K562 (cell line): ENCODE measurements around the gene MINDY4. TPM values are rescaled to one million over a fixed set of nuclear protein-coding genes. Genes with fewer than 3 reads are reported as not detected.
A peak's percentile ranks its signal among the peaks of the same experiment; 100 is the strongest.
"Not testable (repeated sequence)": the region's sequence is repeated elsewhere in the genome, so short reads cannot be mapped to it uniquely, and the experiment has no call there.

Source experiments
- ATAC-seq: fragments of 200-7000 bp; cut with Tn5 transposase; 3 replicates; pipeline ENCODE4 v1.9.1; 2020; ENCODE audit warnings: moderate library complexity
- BruUV-seq: library from RNA; stranded (reverse); fragments of 400-500 nt; replicated peaks from 2 replicates; lab custom pipeline; 2021; lab: Mats Ljungman, UMichigan
- CTCF ChIA-PET: fragments of 300-600 bp; formaldehyde crosslinking; extraction: SDS; loops from one replicate; lab custom pipeline; 2021; ENCODE audit warnings: low intra/inter-chr PET ratio; lab: Yijun Ruan, JAX
- POLR2A ChIA-PET: fragments of 300-600, 350-650 bp; sonication (Branson Sonifier 250); formaldehyde crosslinking; extraction: SDS; loops from one replicate; lab custom pipeline; 2021; ENCODE audit warnings: antibody characterized with exemption, inconsistent platforms; lab: Yijun Ruan, JAX
- DNase-seq, 4 experiments: peaks; one replicate each; pipeline versions ENCODE4 v3.0.0 to v3.0.0-alpha.2; 2011 to 2018; ENCODE audit warnings: low spot score in 3 of 4, mixed read lengths in 3 of 4; ENCODE audit errors: extremely low read depth in 1 of 4
- FAIRE-seq: peaks from 2 replicates; lab custom pipeline; 2011; peaks lifted over from hg19 to GRCh38; lab: Jason Lieb, UNC
- H2AFZ ChIP-seq: 2 replicates; pipeline ENCODE4 v1.6.0; 2011; ENCODE audit warnings: low read depth, low read length, control low read depth, inconsistent platforms
- H3K27ac ChIP-seq: fragments of 200-600 bp; 3 replicates; pipeline ENCODE4 v1.8.0; 2011; ENCODE audit warnings: low read depth, mild to moderate bottlenecking, control low read depth, inconsistent platforms, low read length, moderate library complexity, mixed read lengths; ENCODE audit errors: extremely low read depth
- H3K27me3 ChIP-seq, 2 experiments: fragments of 300-600 bp in 1 of 2; 2 replicates in 1 of 2; 3 replicates in 1 of 2; pipeline versions ENCODE4 v1.6.0 to v1.8.0; 2011; ENCODE audit warnings: inconsistent platforms in 2 of 2, low read length in 2 of 2, mild to moderate bottlenecking in 1 of 2, mixed read lengths in 1 of 2, moderate library complexity in 1 of 2; ENCODE audit not compliant: control insufficient read depth in 2 of 2, insufficient read depth in 2 of 2
- H3K36me3 ChIP-seq: fragments of 300-600 bp; 3 replicates; pipeline ENCODE4 v1.8.0; 2011; ENCODE audit warnings: mild to moderate bottlenecking, low read length, inconsistent platforms; ENCODE audit not compliant: control insufficient read depth, insufficient read depth
- H3K4me1 ChIP-seq, 2 experiments: fragments of 200-600 bp in 1 of 2; replicated peaks in 1 of 2; 2 replicates in 1 of 2; 3 replicates in 1 of 2; pipeline versions ENCODE4 v1.5.1 to v1.8.0; 2011; ENCODE audit warnings: inconsistent platforms in 2 of 2, low read length in 2 of 2, mild to moderate bottlenecking in 1 of 2, mixed read lengths in 1 of 2, moderate library complexity in 1 of 2; ENCODE audit not compliant: control insufficient read depth in 2 of 2, insufficient read depth in 2 of 2
- H3K4me2 ChIP-seq: 2 replicates; pipeline ENCODE4 v1.6.1; 2011; ENCODE audit warnings: low read length, control low read depth, inconsistent platforms, mixed read lengths; ENCODE audit not compliant: insufficient read depth
- H3K4me3 ChIP-seq: fragments of 200-600 bp; sonication (generic), shearing (Covaris generic); 2 replicates; pipeline ENCODE4 v1.5.1; 2016; ENCODE audit warnings: control low read depth, inconsistent platforms
- H3K79me2 ChIP-seq: fragments of 200-600 bp; 3 replicates; pipeline ENCODE4 v1.8.0; 2011; ENCODE audit warnings: low read length, inconsistent platforms; ENCODE audit not compliant: control insufficient read depth, insufficient read depth
- H3K9ac ChIP-seq, 2 experiments: 2 replicates each; pipeline versions ENCODE4 v1.6.0 to v1.6.1; 2011; ENCODE audit warnings: low read depth in 2 of 2, low read length in 2 of 2, control low read depth in 1 of 2, inconsistent platforms in 1 of 2, mild to moderate bottlenecking in 1 of 2, mixed read lengths in 1 of 2; ENCODE audit not compliant: insufficient read depth in 1 of 2
- H3K9me1 ChIP-seq: one replicate; pipeline ENCODE4 v1.6.0; 2011; ENCODE audit warnings: inconsistent platforms, mild to moderate bottlenecking, low read length, moderate library complexity; ENCODE audit not compliant: control insufficient read depth, insufficient read depth
- H3K9me3 ChIP-seq: replicated peaks from 2 replicates; pipeline ENCODE4 v1.5.1; 2011; ENCODE audit warnings: low read depth, low read length, inconsistent platforms; ENCODE audit not compliant: control insufficient read depth, insufficient read depth
- H4K20me1 ChIP-seq: replicated peaks from 2 replicates; pipeline ENCODE4 v1.6.1; 2011; ENCODE audit warnings: low read length, inconsistent platforms, mixed read lengths; ENCODE audit not compliant: control insufficient read depth, insufficient read depth
- ARID1B ChIP-seq: fragments of 450-650 bp; IDR thresholded peaks from 2 replicates; pipeline ENCODE4 v1.6.1; 2016; ENCODE audit warnings: antibody characterized with exemption, mild to moderate bottlenecking, inconsistent platforms
- CBFA2T2 ChIP-seq: fragments of 450-650 bp; conservative IDR thresholded peaks from 2 replicates; pipeline ENCODE4 v1.6.1; 2017; ENCODE audit warnings: mild to moderate bottlenecking
- CBFA2T3 ChIP-seq: fragments of 450-650 bp; IDR thresholded peaks from 2 replicates; pipeline ENCODE4 v1.6.1; 2017
- DPF2 ChIP-seq: fragments of 450-650 bp; IDR thresholded peaks from 2 replicates; pipeline ENCODE4 v1.6.1; 2016
- KDM1A ChIP-seq, 2 experiments: fragments of 450-650 bp; IDR thresholded peaks; 2 replicates each; pipeline ENCODE4 v1.6.1; 2016; ENCODE audit warnings: mild to moderate bottlenecking in 2 of 2
- MTA2 ChIP-seq: fragments of 450-650 bp; IDR thresholded peaks from 2 replicates; pipeline ENCODE4 v1.6.1; 2016; ENCODE audit warnings: low read depth
- NCOR1 ChIP-seq: fragments of 450-650 bp; IDR thresholded peaks from 2 replicates; pipeline ENCODE4 v1.6.1; 2016; ENCODE audit warnings: mild to moderate bottlenecking, moderate library complexity
- NR2C1 ChIP-seq, 2 experiments: fragments of 450-650 bp; IDR thresholded peaks; 2 replicates each; pipeline ENCODE4 v1.6.1; 2017; ENCODE audit warnings: mild to moderate bottlenecking in 2 of 2, antibody characterized with exemption in 1 of 2, inconsistent platforms in 1 of 2, missing compliant biosample characterization in 1 of 2, missing genetic modification characterization in 1 of 2
- SMARCA4 ChIP-seq: fragments of 450-650 bp; IDR thresholded peaks from 2 replicates; pipeline ENCODE4 v1.6.1; 2016
- TAL1 ChIP-seq: fragments of 450-650 bp; IDR thresholded peaks from 2 replicates; pipeline ENCODE4 v1.6.1; 2016; ENCODE audit warnings: mild to moderate bottlenecking
- TCF3 ChIP-seq: sonication (generic); formaldehyde crosslinking; IDR thresholded peaks from 2 replicates; pipeline ENCODE4 v1.4.0; 2020; ENCODE audit warnings: mild to moderate bottlenecking, missing genetic modification reagents
- TEAD4 ChIP-seq, 2 experiments: sonication (generic) in 1 of 2; formaldehyde crosslinking in 1 of 2; IDR thresholded peaks; 2 replicates each; pipeline versions ENCODE4 v1.6.1 to v1.8.0; 2012 to 2022; ENCODE audit warnings: borderline replicate concordance in 1 of 2, inconsistent platforms in 1 of 2, low read length in 1 of 2, mild to moderate bottlenecking in 1 of 2, missing genetic modification reagents in 1 of 2
- WGBS: fragments of 100-300 bp; shearing (Covaris generic); methylation state at CpG from one replicate; pipeline ENCODE4 v1.1.6; 2016; ENCODE audit warnings: low coverage, mixed read lengths; ENCODE audit not compliant: insufficient coverage; ENCODE audit errors: missing lambda C conversion rate; 5-methylcytosine and 5-hydroxymethylcytosine counted together
- in situ Hi-C: fragments of 300-500 bp; cut with MboI; formaldehyde crosslinking; loops from 4 replicates; pipeline ENCODE4 v1.15.0; 2018; ENCODE audit warnings: inconsistent platforms, mixed read lengths
- intact Hi-C: fragments of 100-400 bp; cut with micrococcal nuclease; formaldehyde crosslinking; loops from 2 replicates; pipeline ENCODE4 v1.14.2; 2022
- polyA plus RNA-seq, 8 experiments: library from polyadenylated mRNA; depleted of rRNA in 4 of 8; stranded (reverse) in 5 of 8; unstranded in 3 of 8; fragments of >200 nt; fragmentation: Nextera tagmentation in 2 of 8; fragmentation: Illumina TruSeq in 1 of 8; extraction: Ambion mirVana in 2 of 8; extraction: Trizol in 1 of 8; gene quantifications; 2 replicates each; pipeline versions ENCODE4 v1.2.1 to v1.2.3, GENCODE V29; 2011 to 2014; ENCODE audit warnings: inconsistent platforms in 1 of 8, missing spikeins in 1 of 8
- total RNA-seq, 7 experiments: library from RNA; depleted of rRNA in 6 of 7; stranded (reverse); fragments of >200 nt in 6 of 7; fragmentation: Illumina TruSeq in 2 of 7; extraction: Trizol in 2 of 7; gene quantifications; 2 replicates each; pipeline versions ENCODE4 v1.2.1 to v1.2.3, GENCODE V29; 2011 to 2021; ENCODE audit warnings: low replicate concordance in 1 of 7

The MINDY4 gene
- total and polyA plus RNA-seq, 9 of the 15 experiments (the other 6 are each of a cell fraction or from before 2014, with no cell fraction given): 2.1 to 16.7 (median 11.0) TPM

DNA sequence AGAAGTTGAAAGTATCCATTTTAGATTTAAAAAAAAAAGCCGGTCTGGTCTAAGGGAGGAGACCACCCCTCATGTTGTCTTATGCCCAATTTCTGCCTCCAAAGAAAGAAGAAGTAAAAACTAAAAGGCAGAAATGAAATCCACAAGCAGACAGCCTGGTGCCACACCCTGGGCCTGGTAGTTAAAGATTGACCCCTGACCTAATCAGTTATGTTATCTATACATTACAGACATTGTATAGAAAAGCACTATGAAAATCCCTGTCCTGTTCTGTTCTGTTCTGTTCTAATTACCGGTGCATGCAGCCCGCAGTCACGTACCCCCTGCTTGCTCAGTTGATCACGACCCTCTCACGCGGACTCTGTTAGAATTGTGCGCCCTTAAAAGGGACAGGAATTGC is 36.3 kb downstream of the MINDY4 start:
- H3K4me3 ChIP-seq; H3K27ac ChIP-seq; CTCF ChIA-PET; BruUV-seq; intact Hi-C loops; POLR2A ChIA-PET; H2AFZ ChIP-seq; H3K9ac ChIP-seq; in situ Hi-C loops; FAIRE-seq; DNase-seq; H3K27me3 ChIP-seq; ATAC-seq; H3K4me2 ChIP-seq; H3K79me2 ChIP-seq; H3K4me1 ChIP-seq; H3K9me3 ChIP-seq; H4K20me1 ChIP-seq; H3K9me1 ChIP-seq; TF ChIP-seq TEAD4 (CRISPR knock-in tag; IDR thresholded peaks at IDR 0.05; ENCODE audit: borderline replicate concordance); NR2C1 (tag; IDR thresholded peaks at IDR 0.05): not testable (repeated sequence)
- WGBS: 58% methylated on average over 8 of the region's 8 CpGs
- peak; percentile 51; the same call in 1 of the 2 replicates for TF ChIP-seq NCOR1
- TF ChIP-seq DPF2: peak; percentile 41; the same call in 1 of the 2 replicates
- TF ChIP-seq TEAD4 (IDR thresholded peaks at IDR 0.05; ENCODE audit: low read length): 0 out of 2 replicates have a peak, but pooled peaks have one; percentile 19
- TF ChIP-seq MTA2: peak; percentile 49
- TF ChIP-seq TCF3: peak; percentile 64
- peak; percentile 46 for TF ChIP-seq CBFA2T2
- 0 out of 2 replicates have a peak, but pooled peaks have one; percentile 38 for TF ChIP-seq SMARCA4
- peak; percentile 69 for TF ChIP-seq TAL1
- peak; percentile 73 for TF ChIP-seq CBFA2T3
- peak; percentile 72 for TF ChIP-seq ARID1B
- peak; percentile 62 for TF ChIP-seq NR2C1 (IDR thresholded peaks at IDR 0.05)
- TF ChIP-seq KDM1A (IDR thresholded peaks at IDR 0.05): peak; percentile 42 to 44; a peak in 1 of 4 replicates
- peaks cover 15% of the 10 kb centered on the region; the same call in 2 of the 3 replicates for H3K36me3 ChIP-seq

- H4K20me1 ChIP-seq, H3K27me3 ChIP-seq, H3K79me2 ChIP-seq, H3K9ac ChIP-seq, intact Hi-C loops, H3K4me1 ChIP-seq, CTCF ChIA-PET, in situ Hi-C loops, H3K9me1 ChIP-seq, FAIRE-seq, DNase-seq, H3K27ac ChIP-seq, BruUV-seq, H2AFZ ChIP-seq, H3K4me3 ChIP-seq, H3K9me3 ChIP-seq, H3K4me2 ChIP-seq, ATAC-seq, POLR2A ChIA-PET: not testable (repeated sequence)
- H3K36me3 ChIP-seq: peaks cover 15% of the 10 kb centered on the region; the same call in 2 of the 3 replicates
- 92% methylated on average over 13 of the region's 13 CpGs for WGBS
Measured at GRCh38 chr7:30807941-30808340, 36.7 kb downstream of the MINDY4 start.
